ENCODE results near the gene CDR2. TPM values are rescaled to one million over a fixed set of nuclear protein-coding genes. Genes with fewer than 3 reads are reported as not detected.
A peak's percentile ranks its signal among the peaks of the same experiment; 100 is the strongest.

CDR2 gene
- total and polyA plus RNA-seq, 9 of the 15 experiments (the other 6 are each of a cell fraction or from before 2014, with no cell fraction given), result 4.6 to 30.3 (median 19.9) TPM

DNA sequence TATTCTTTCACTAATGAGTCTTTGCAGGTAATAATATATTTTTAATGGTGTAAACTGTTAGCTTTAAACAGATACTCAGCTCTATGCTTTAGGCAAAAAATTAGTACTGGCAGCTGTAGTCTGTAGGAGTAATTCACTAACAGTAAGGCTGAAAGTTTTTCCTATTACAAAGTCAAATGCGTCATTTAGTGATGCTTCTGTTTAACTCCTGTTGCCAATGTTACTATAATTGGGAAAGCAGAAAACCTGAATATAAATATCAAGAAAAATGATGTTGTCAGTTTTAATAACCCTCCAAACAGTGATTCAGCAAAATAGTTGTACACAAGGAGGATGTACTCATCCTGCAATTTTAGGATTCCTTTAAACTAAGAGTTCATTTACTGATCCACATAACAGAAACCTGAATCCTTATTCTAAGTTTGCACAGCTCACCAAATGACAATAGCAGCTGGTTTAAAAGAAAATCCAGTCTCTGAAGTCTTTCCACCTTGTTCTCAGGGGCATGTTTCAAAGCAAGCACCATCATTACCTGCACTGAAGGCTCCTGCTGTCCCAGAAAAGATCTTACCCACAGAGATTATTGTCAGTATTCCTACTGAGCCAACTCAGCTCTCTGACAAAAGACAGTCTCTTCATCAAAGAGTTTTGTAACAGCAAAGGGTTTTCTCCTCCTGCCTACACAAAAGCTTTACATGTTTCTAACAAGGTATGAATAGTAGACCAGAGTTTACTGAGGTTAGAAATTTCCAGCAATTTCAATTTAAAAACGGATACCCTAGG, 4.2 kb downstream of the CDR2 start:
- FAIRE-seq, result no peak
- no peak overlapping the region for H2AFZ ChIP-seq (ENCODE audit: low read depth, low read length)
- H3K79me2 ChIP-seq (ENCODE audit: control insufficient read depth, insufficient read depth, low read length), result peaks cover 86% of the 10 kb centered on the region
- in situ Hi-C loops (cut with MboI) (no loop called here), intact Hi-C loops (cut with micrococcal nuclease) (loop anchor here (5.0 kb wide), 1 partner anchor 173 kb away; no protein-coding TSS in a partner anchor)
- H3K9me3 ChIP-seq (replicated peaks; ENCODE audit: control insufficient read depth, insufficient read depth, low read depth, low read length), result no peaks in the 10 kb centered on the region
- H3K4me2 ChIP-seq (ENCODE audit: insufficient read depth, low read length), result no peak overlapping the region
- no peak for ATAC-seq
- peak overlapping the region; percentile 36; the same call in 1 of the 3 replicates for H3K27ac ChIP-seq (ENCODE audit: extremely low read depth, low read depth, low read length)
- peaks cover 16 to 29% of the 10 kb centered on the region in 2 experiments; a peak in 4 of 5 replicates for H3K4me1 ChIP-seq (replicated peaks in 1 of 2; ENCODE audit: control insufficient read depth in 2 of 2, insufficient read depth in 2 of 2, low read length in 2 of 2)
- POLR2A ChIA-PET, result interaction anchor here (1.0 to 1.3 kb wide), 2 partner anchors 9 to 13 kb away, joined by 3 to 5 read pairs; no protein-coding TSS in a partner anchor
- H3K27me3 ChIP-seq (ENCODE audit: control insufficient read depth in 2 of 2, insufficient read depth in 2 of 2, low read length in 2 of 2), result no peaks in the 10 kb centered on the region
- H3K36me3 ChIP-seq (ENCODE audit: control insufficient read depth, insufficient read depth, low read length), result peaks cover 45% of the 10 kb centered on the region; the same call in 2 of the 3 replicates
- no peak for DNase-seq (ENCODE audit: extremely low read depth in 1 of 4, low spot score in 3 of 4)
- H3K9ac ChIP-seq (ENCODE audit: insufficient read depth in 1 of 2, low read depth in 2 of 2, low read length in 2 of 2), result no peak overlapping the region
- no peak overlapping the region for H3K4me3 ChIP-seq
- H4K20me1 ChIP-seq (replicated peaks; ENCODE audit: control insufficient read depth, insufficient read depth, low read length), result no peaks in the 10 kb centered on the region
- no peaks in the 10 kb centered on the region for H3K9me1 ChIP-seq (ENCODE audit: control insufficient read depth, insufficient read depth, low read length)
- CTCF ChIA-PET (ENCODE audit: low intra/inter-chr PET ratio), result no interaction called here
- WGBS (ENCODE audit: insufficient coverage, low coverage, missing lambda C conversion rate), result 34% methylated on average over 2 of the region's 2 CpGs
- BruUV-seq (replicated peaks), result no TSS peak
- TF ChIP-seq CC2D1A (IDR thresholded peaks at IDR 0.05), result no peak
- peak; percentile 81 for TF ChIP-seq MAFG (tag; conservative IDR thresholded peaks at IDR 0.05)
- no peak for TF ChIP-seq RB1 (IDR thresholded peaks at IDR 0.05; ENCODE audit: low read depth)
- TF ChIP-seq MAZ (CRISPR knock-in tag; conservative IDR thresholded peaks at IDR 0.05 in 1 of 2, IDR thresholded peaks at IDR 0.05 in 1 of 2), result no peak
- TF ChIP-seq POLR2G (IDR thresholded peaks at IDR 0.05; ENCODE audit: low read depth, low read length), result no peak
- TF ChIP-seq ZKSCAN3 (CRISPR knock-in tag; IDR thresholded peaks at IDR 0.05), result no peak
- no peak for TF ChIP-seq NELFE (IDR thresholded peaks at IDR 0.05; ENCODE audit: insufficient read depth, insufficient read length)
- TF ChIP-seq, protein P1, sequence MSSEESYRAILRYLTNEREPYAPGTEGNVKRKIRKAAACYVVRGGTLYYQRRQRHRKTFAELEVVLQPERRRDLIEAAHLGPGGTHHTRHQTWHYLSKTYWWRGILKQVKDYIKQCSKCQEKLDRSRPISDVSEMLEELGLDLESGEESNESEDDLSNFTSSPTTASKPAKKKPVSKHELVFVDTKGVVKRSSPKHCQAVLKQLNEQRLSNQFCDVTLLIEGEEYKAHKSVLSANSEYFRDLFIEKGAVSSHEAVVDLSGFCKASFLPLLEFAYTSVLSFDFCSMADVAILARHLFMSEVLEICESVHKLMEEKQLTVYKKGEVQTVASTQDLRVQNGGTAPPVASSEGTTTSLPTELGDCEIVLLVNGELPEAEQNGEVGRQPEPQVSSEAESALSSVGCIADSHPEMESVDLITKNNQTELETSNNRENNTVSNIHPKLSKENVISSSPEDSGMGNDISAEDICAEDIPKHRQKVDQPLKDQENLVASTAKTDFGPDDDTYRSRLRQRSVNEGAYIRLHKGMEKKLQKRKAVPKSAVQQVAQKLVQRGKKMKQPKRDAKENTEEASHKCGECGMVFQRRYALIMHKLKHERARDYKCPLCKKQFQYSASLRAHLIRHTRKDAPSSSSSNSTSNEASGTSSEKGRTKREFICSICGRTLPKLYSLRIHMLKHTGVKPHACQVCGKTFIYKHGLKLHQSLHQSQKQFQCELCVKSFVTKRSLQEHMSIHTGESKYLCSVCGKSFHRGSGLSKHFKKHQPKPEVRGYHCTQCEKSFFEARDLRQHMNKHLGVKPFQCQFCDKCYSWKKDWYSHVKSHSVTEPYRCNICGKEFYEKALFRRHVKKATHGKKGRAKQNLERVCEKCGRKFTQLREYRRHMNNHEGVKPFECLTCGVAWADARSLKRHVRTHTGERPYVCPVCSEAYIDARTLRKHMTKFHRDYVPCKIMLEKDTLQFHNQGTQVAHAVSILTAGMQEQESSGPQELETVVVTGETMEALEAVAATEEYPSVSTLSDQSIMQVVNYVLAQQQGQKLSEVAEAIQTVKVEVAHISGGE (CRISPR knock-in tag; IDR thresholded peaks at IDR 0.05), result no peak
- TF ChIP-seq CREM (IDR thresholded peaks at IDR 0.05; ENCODE audit: low read depth), result no peak
- TF ChIP-seq, protein P2, sequence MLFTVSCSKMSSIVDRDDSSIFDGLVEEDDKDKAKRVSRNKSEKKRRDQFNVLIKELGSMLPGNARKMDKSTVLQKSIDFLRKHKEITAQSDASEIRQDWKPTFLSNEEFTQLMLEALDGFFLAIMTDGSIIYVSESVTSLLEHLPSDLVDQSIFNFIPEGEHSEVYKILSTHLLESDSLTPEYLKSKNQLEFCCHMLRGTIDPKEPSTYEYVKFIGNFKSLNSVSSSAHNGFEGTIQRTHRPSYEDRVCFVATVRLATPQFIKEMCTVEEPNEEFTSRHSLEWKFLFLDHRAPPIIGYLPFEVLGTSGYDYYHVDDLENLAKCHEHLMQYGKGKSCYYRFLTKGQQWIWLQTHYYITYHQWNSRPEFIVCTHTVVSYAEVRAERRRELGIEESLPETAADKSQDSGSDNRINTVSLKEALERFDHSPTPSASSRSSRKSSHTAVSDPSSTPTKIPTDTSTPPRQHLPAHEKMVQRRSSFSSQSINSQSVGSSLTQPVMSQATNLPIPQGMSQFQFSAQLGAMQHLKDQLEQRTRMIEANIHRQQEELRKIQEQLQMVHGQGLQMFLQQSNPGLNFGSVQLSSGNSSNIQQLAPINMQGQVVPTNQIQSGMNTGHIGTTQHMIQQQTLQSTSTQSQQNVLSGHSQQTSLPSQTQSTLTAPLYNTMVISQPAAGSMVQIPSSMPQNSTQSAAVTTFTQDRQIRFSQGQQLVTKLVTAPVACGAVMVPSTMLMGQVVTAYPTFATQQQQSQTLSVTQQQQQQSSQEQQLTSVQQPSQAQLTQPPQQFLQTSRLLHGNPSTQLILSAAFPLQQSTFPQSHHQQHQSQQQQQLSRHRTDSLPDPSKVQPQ (CRISPR knock-in tag; IDR thresholded peaks at IDR 0.05; ENCODE audit: borderline replicate concordance), result no peak
- peak; percentile 73 for TF ChIP-seq C11orf30 (IDR thresholded peaks at IDR 0.05; ENCODE audit: low read depth)
- TF ChIP-seq KLF13 (tag; IDR thresholded peaks at IDR 0.05; ENCODE audit: borderline replicate concordance, low read depth), result no peak
- TF ChIP-seq, protein P3, sequence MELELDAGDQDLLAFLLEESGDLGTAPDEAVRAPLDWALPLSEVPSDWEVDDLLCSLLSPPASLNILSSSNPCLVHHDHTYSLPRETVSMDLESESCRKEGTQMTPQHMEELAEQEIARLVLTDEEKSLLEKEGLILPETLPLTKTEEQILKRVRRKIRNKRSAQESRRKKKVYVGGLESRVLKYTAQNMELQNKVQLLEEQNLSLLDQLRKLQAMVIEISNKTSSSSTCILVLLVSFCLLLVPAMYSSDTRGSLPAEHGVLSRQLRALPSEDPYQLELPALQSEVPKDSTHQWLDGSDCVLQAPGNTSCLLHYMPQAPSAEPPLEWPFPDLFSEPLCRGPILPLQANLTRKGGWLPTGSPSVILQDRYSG (tag; conservative IDR thresholded peaks at IDR 0.05; ENCODE audit: low read depth), result no peak
- peak; percentile 44; the same call in 1 of the 2 replicates for TF ChIP-seq MAFK (IDR thresholded peaks at IDR 0.05; ENCODE audit: low read length)
